ENCODE measurements around the gene TMEM164.

Gene TMEM164

DNA sequence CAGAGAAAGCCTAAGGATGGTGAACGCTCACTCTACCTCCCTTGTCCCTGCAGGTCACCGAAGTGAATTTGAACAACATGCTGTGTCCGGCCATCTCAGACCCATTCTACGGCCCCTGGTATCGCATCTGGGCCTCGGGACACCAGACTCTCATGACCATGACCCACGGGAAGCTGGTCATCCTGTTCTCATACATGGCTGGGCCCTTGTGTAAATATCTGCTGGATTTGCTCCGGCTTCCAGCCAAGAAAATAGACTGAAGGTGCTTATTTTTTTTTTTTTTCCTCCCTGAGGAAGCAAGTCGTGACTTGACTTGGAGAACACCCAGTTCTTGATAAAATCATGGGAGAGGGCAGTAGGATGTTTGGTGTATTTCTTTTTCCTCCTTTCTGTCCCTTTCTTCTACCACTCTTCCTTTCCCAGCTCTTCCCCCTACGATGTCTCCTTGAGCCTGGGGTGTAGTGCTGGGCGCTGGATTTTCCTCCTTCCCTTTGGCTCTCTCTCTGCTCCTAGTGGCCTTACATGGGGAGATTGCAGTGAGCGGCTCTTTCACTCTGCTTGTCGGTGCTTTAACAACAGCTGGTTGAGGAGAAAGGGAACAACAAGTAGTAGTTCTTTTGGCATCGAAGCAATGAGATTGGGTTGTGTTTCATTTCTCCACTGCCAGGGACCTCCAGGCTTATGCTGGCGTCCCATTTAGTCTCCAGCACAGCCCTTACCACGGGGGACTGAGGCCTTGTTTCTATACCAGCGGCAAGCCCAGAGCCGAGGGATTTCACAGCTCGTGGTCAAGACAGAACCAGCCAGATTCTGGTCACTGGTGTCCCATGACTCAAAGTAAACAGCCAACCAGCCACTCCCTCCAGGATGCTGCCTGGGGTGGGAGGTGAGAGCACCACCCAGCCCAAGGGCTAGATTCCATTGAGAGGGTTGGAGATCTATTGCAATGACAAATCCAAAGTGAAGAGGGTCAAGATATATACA lies 170.6 kb downstream of the TMEM164 start:
- no peak for DNase-seq

DNA sequence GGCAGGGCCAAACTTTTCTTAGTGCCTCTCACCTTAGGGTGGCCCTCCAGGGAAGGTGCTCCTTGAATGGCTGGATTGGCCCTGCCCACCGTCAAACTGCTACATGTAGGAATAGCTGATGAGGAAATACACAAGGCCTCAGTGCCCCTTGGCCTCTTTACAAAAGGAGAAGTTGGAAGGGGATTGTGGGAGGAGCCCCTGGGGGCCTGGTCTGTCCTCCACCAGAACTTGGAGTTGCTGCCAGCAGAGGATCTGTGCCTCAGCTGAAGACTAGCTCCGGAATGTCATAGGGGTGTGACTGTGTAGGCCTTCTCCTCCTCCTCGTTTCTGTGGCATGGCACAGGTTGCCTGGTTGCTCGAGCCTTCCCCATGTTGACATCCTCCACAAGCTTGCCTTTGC lies 172.2 kb downstream of the TMEM164 start:
- DNase-seq, result no peak

DNA sequence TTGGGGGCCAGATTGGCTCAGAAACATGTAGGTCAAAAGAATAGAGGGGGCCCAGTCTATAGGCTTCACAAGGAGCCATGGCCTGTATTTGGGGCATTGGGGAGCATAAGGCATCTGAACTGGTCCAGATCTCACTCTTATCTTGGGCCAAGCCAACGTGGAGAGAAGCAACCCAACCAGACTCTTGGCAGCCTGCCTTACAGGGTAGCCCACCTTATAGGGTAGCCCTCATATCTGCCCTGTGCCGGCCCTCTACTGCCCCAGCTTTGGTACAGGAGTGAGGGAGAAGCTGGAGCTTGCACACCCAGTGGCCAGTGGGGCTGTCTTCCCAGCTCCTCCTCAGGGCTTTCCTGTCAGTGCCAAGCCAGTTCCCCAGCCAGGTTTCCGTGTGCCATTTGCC lies 172.8 kb downstream of the TMEM164 start:
- no peak for DNase-seq

DNA sequence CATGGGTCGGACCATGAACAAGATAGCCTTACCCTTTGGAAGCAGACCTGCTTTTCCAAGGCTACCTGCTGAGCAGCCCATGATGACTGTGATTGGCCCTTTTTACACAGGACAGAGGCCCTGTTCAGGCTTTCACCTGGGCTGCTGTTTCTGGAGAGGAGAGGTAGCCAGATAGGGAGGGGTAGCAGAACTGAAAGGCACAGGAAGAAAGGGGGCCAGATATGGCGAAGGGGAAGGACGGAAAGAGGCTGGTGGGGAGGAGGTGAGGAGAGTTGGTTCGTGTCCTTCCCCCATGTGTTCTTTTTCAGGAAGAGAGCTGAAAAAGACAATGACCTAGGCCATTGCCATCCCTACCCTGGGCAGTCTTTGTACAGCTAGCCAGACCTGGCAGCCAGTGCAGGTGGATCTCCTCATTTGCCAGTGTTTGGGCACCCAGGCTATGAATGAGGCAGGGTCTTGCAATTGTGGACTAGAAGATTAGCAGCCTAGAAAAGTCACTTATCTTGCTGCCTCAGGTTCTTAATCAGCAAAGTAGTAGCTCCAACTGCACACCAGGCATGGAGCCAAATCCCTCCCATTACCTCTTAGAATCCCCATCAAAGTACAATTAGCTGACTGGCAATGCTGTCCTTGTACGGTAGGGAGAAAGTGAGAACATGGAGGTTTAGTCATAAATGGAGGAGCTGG lies 175.4 kb downstream of the TMEM164 start:
- peak; percentile 38 for DNase-seq

DNA sequence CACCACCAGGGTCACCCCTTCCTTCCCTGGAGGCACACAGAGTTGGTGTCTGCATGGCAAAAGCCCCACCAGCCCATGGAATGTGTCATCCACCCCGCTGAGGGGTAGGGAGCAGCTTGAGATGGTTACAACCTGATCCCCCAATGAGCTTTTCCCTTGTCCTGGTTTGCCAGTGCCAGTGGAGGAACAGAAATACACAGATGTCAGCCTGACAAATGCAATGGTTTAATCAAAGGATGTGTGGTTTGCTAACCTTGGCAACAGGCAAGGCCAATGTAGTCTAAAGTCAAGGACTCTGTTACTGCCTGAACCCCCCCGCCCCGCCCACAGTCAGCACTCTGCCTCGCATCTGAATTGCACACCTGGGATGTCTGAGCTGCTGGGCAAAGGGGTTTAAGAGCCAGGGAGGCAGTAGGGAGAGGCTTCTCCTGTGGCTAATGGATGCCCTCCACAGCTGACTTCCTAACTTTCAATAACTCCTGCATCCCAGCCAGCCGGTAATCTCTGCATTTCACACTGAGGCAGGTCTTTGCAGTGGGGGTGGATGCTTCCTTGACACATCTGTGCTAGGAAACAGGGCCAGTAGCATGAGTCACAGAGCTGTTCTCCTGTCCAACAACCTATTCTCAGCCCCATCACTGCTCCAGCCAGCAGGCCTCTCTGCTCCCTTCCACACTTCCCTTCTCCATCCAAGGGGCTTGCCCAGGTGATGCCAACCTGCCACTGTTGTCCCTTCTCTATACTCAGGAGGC lies 177.4 kb downstream of the TMEM164 start:
- DNase-seq, result no peak

DNA sequence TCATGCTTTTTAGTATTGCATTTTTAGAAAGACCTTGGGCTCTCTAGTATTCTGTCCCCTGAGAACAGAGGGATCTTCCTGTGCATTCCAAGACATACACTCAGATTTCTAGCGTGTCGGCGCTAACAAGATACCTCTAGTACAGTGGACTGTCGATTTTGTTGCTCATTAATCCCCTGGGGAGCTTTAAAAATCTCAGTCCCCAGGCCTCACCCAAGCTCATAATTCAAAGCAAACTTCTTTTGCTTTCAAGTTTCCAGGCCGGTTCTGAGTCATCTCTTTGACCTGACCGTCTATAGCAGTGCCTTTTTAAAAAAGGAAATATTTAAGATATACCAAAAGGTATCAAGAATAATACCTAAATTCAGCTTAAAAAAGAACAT lies 178.0 kb downstream of the TMEM164 start:
- DNase-seq, result no peak

DNA sequence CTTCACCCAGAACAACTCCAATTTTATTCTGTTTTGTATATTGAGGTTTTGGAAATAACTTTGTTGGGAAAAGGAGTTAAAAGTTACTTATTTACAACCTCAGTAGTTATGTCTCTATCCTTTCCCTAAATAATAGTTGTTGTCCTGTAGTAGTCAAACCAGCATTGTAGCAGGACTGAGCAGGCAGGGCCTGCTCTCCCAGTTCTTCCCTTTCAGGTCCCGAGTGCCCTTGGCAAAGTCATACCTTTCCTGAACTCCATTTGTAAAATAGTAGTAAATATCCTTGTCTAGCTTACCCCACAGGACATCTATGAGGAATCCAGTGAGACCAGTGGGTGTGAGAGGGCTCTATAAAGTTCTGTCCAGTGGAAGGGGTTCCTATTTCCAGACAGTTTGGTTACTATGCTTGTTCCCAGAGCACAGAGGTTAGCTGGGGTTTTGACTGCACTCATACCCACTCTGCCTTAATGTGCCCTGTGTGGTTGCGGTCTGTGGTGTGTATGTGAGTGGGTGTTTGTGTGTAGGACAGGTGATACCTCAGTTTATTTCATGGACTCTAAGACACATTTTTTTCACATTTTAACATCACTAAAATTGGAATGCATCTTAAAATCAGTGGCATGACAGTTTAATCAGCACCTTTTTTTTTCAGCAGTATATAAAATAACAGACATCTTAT lies 178.7 kb downstream of the TMEM164 start:
- no peak for DNase-seq

DNA sequence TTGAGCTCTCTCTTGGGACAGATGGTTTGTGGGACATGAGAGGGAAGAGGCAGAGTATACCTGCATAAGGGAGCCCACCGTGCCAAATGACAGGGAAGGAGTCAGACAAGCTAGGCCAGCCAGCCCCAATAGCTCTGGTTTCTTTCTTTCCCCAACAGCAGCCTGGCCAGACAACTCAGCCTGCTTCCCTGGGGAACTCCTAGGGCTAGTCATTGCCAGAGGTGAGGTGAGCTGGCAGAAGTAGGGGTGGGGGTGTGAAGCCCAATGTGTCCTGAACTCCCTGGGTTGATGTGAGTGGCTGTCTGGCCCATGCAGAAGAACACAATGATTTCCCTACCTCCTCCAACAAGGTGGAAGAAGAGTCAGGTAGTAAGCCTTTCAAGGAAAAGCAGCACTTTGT lies 179.4 kb downstream of the TMEM164 start:
- no peak for DNase-seq

DNA sequence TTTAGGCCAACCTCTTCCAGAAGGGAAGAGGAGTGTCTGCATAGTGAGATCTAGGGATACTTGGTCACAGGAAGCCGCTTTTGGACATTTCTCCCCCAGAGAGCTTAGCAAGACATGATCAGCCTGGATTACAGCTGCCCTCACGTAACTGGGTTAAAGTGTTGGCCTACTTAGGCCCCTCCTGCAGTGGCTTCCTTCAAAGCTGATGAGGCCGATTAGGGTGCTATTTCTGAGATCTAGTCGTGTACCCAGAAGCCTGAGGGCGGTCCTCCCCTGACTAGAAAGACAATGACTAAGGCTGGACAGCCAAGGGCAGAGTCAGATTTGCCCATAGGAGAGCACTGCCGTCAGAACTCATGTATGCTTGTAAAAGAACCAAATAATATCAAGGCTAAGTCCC lies 180.0 kb downstream of the TMEM164 start:
- DNase-seq, result no peak

DNA sequence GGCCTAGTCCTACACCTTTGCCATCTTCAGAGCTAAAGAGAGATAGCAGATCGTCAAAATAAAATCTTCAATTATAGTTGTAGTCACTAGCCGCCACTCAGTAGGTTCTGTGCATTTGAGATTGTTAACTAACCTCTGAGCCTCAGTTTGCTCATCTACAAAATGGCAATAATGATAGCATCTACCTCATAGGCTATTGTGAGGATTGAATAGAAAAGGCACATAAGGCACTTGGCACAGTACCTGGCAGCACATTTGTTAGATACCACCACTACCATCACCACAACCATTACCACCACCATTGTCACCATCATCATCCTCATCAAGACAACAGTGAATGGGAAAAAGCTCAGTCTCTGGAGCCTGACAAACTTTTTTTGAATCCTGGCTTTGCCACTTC lies 180.4 kb downstream of the TMEM164 start:
- DNase-seq, result no peak

DNA sequence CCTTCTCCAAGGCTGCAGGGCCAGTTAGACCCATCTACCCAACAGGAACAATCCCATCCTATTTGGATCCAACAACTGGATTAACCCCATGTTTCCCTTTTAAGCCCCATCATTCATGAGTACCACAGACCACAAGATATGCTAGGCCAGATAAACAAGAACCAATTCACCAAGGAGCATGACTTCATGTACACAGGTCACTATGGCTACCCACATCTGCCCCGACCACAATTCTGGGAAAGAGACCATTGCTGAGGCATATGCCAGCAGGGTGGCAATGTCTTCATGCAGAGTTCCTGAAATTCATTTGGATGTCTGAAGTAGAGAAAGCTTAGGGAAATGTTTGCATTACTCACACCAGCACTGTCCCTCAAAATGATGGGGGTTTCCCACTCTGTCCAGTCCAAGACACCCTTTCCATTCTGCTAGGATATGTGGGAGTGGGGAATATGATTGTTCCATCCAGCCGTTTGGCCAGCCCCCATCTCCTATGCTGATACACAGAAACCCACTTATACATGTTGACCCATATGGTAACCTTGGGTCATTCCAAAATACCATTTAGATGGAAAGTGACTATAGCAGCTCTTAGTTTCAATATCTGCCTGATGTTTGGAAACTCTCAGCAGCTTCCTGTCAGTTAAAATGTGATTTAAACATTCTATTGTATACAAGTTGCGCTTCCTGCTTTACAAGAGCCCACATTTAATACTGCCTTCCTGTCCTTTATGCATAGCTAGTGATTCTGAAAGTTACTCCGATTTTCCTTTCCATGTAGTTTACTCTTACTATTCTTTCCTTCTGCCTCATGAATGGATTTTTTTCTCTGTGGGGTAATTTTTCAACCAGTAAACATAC lies 186.0 kb downstream of the TMEM164 start:
- DNase-seq, result no peak

DNA sequence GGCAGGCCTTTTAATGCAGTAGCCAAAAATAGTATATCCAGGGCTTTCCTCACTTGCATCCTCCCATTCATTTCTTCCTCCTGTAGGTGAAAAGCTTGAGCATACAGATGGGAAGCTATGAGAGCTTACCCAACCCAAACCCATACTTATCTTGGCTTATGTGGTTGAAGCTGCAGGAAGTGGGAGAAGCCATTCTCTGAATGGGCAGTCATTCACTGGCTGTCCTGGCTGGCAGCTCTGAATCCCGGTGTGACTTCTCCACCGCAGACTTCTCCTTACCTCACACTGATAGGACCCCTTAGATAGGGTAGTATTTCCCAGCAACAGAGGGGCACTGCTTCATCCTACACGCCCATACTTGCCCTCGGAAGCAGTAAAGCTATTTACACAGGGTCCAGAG lies 189.6 kb downstream of the TMEM164 start:
- DNase-seq, result no peak

DNA sequence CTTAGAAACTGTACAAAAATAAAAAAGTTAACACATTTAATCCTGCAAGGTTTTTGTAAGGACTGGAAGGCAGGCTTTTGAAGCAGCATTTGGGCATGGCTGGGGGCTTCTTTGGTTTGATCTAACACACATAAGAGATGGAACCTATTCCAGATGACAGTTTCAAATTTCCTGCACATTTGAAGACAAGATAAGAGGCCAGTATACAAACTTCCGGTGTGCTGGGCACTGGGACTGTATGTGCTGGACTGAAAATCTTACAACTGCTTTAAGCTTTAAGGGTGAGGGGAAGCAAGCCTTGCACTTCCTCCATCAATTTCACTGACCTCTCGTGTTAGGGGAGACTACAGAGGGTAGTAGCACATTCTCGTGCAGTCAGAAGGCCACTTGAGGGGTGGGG lies 192.1 kb downstream of the TMEM164 start:
- DNase-seq, result no peak

DNA sequence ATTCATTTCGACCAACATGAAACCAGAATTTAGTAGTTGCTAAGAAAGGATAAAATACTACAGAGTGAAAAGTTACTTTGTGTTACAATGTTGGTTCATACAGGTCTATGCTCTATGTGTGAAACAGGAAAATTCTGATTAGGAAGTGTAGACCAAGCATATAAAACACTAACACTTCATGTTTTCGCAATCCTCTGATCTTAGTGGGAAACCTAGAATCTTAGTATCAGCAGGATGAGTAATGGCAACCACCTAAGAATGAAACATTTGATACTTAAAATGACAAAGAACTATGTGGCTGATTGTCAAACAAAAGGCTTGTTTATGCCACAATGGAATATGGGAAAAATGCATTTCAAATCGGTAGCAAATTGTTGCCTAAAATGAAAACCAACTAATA lies 198.9 kb downstream of the TMEM164 start:
- no peak for DNase-seq

DNA sequence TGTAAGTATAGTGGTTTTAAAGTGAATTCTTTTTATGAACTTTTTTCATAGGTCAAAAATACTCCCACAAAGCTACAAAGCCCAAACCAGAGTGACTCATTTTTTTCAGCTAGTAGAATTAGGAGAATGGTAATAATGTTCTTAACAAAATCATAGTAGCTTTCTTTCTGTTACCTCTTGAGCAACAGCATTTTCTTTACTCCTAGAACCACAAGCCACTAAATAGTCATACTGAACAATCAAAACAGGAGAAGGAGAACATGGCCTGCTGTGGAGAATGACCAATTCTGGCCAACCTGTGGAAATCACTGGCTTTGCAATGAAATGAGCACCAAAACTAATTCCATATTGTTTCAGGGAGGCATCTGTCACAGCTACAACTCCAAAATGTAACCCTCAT lies 202.1 kb downstream of the TMEM164 start:
- no peak for DNase-seq

DNA sequence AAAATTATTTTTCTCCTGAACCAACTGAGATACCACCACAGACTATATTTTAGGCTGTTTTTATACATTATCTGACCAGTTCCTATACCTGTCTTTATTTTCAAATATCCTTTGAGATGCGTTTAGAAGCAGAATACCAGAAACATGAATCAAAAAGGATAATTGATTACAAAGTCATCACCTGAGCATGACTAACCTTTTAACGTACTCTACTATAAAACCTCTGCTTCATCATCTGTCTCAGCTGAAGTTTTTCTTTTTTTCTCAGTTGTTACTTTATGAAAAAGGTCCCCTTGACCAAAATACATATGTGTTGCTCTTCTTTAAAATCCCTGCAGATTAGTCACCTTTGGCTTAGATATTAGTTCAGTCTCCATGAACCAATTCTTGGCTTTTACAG lies 205.2 kb downstream of the TMEM164 start:
- no peak for DNase-seq

DNA sequence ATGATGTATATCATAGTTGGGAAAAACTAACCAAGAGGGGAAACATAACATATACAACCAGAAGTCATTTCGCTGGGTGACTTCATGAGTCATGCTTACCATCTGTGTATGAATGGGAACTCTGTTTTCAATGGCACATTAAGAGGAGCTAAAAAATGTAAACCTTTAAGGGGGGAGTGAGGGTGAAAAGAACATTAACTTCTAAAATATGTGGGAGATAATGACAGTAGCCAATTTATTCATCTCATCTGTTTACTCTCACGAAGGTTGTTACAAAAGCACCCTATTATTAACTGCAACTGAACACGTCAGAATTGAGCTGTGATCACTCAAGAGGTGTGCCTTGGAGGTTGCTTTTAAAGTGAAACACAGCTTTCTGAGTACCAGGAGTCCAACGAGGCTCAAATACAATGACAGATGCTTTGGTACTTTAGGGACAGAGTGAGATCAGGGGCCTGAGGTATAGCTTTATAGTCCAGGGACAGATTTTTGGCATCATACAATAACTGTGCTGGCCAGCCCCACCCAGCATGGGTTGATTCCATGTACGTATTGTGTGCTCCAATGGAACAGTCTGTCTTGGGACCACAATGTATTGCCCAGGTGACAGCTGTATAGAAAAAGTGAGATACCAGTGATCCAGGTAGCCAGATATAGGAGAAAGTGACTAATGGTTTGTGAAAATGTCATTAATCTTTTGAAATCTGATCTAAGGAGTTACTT lies 207.7 kb downstream of the TMEM164 start:
- DNase-seq, result peak; percentile 22

DNA sequence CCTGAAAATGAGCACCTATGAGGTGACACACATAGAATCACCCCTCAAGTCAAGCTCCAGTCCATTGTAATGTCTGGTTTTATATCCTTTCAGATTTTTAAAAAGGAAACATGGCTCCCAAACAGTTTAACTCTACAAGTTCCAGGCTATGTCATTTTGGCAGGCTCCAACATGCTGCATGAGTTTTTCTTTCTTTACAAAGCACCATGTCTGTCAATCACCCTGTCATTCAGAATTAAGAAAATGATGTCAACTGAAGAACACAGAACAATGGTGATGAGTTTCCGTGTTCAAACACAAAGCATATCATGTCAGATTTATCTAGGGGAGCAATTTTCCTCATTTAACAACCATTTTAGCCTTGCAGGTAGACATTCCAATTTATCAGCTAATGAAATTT lies 208.4 kb downstream of the TMEM164 start:
- DNase-seq, result no peak

DNA sequence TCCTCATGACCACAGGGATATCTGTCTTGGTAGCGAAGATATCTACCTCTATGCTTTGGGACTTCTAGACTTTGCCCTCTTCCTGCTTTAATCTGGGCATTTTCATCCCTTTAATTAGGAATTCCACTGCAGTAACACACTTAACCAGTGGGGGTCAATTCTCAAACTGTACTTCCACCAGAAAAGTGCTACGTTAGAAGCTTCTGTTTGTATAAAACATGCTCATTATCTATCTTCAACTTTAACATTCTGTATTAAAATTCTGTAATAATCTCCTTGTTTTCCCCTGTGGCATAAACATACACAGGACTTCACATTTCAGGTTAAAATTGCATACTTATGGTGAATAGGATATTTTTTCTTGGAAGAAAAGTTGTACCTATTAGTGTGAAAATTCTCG lies 209.4 kb downstream of the TMEM164 start:
- DNase-seq, result no peak

DNA sequence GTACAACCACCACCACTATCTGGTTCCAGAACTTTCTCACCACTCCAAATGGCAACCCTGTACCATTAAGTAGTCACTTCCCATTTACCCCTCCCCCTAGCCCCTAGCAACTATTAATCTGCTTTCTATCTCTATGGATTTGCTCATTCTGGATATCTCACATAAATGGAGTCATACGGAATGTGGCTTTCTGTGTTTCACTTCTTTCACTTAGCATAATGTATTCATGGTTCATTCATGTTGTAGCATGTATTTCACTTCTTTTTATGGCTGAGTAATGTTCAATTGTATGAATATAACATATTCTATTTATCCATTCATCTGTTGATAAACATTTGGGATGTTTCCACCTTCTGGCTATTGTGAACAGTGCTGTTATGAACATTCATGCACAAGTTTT lies 210.3 kb downstream of the TMEM164 start:
- no peak for DNase-seq

DNA sequence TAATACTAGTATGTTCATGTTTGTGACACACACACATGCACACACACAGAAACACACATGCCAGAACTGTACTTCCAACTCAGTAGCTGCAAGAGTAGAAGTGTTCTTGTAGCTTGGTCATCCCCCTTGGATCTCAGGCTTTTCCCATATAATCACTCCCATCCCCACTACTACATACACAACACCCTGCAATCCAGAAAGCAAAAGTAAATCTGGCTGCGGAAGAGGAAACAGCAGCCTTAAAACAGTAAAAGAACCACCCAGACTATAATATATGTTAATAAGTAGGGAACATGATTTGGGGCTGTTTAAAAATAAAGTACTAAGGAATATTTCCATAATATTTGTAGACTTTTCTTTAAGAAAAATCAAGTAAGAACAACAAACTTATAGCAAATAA lies 211.8 kb downstream of the TMEM164 start:
- no peak for DNase-seq
